ENCODE results near the gene UBE2O. TPM values are rescaled to one million over a fixed set of nuclear protein-coding genes. Genes with fewer than 3 reads are reported as not detected.

The UBE2O gene
- total RNA-seq, 2 experiments from 2014 or later: 43.4 to 79.6 TPM

DNA sequence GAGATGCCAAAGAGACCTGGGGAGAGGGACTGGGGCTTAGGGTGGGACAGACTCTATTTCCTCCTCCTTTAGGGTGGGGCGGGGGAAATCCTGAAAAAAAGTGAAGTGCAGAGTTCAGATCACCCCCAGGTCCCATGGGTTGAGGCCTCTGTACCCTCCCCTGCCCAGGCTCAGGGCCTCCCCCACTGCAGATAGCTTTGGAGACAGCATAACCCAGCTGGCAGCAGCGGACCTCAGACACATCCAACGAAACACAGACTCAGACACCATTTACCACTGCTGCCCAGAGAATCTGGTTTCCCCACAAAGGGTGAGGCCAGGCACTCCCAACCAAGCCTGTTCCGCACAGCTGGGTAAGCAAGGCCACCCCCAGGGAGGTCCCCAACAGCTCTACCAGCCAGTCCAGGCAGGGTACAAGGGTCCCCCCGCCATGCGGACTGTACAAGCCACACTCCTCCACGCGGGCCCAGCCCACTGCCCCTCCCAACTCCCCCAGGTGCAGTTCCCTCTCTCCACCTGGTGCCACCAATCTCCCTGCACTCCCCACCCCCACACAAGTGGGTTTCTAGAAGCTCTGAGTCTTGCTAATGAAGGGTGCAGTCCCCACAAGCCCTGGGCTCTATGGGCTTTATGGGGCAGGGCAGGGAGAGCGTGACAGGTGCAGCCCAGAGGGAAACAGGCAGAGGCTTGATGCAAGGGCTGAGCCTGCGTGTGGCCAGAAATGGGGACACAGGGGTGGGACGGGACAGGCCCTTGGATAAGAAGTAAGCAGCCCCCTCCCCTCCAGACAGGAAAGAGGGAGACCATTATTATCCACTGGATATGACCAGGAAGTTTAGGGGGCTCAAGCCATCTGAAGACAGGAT is 39.4 kb upstream of the UBE2O start:
- intact Hi-C loops (cut with micrococcal nuclease; ENCODE audit: unreplicated experiment): loop anchor here (1.0 to 10.0 kb wide), 3 partner anchors 10 to 952 kb away; partner anchors contain the start of gene UBALD2
- Histone ChIP-seq H3K4me3 (ENCODE audit: low read depth, low read length, poor library complexity, severe bottlenecking) (peak overlapping the region; percentile 41), H3K4me2 (ENCODE audit: low read length) (peak overlapping the region; percentile 98), H3K79me2 (ENCODE audit: insufficient read depth, low read depth, low read length) (peaks cover 12% of the 10 kb centered on the region), H3K9me2 (ENCODE audit: insufficient read depth, low read length) (no peaks in the 10 kb centered on the region), H3K4me1 (ENCODE audit: insufficient read depth, low read length, poor library complexity, severe bottlenecking) (peaks cover 78% of the 10 kb centered on the region), H2AFZ (ENCODE audit: low read length) (no peak overlapping the region; the same call in 1 of the 2 replicates), H3K9me3 (ENCODE audit: low read length) (no peaks in the 10 kb centered on the region), H3K36me3 (ENCODE audit: insufficient read depth, low read length) (peaks cover 19% of the 10 kb centered on the region), H4K20me1 (ENCODE audit: insufficient read depth, low read length) (no peaks in the 10 kb centered on the region), H3K27ac (ENCODE audit: low read depth, low read length, poor library complexity, severe bottlenecking) (peak overlapping the region; percentile 83)
- POLR2A ChIA-PET: interaction anchor here (0.5 to 6.3 kb wide), 11 partner anchors 8 to 290 kb away, joined by 3 to 50 read pairs (median 5); partner anchors contain the start of genes AANAT, RHBDF2 and UBE2O
- CTCF ChIA-PET (ENCODE audit: unreplicated experiment): interaction anchor here (0.7 to 2.9 kb wide), 6 partner anchors 10 to 36 kb away, joined by 3 to 15 read pairs (median 4); no protein-coding TSS in a partner anchor
- DNase-seq (ENCODE audit: low spot score): peak; percentile 81
- BruUV-seq (replicated peaks): no TSS peak
- TF ChIP-seq EZH2phosphoT487 (IDR thresholded peaks at IDR 0.05; ENCODE audit: borderline replicate concordance, low read depth, low read length): no peak
- TF ChIP-seq, protein P1, sequence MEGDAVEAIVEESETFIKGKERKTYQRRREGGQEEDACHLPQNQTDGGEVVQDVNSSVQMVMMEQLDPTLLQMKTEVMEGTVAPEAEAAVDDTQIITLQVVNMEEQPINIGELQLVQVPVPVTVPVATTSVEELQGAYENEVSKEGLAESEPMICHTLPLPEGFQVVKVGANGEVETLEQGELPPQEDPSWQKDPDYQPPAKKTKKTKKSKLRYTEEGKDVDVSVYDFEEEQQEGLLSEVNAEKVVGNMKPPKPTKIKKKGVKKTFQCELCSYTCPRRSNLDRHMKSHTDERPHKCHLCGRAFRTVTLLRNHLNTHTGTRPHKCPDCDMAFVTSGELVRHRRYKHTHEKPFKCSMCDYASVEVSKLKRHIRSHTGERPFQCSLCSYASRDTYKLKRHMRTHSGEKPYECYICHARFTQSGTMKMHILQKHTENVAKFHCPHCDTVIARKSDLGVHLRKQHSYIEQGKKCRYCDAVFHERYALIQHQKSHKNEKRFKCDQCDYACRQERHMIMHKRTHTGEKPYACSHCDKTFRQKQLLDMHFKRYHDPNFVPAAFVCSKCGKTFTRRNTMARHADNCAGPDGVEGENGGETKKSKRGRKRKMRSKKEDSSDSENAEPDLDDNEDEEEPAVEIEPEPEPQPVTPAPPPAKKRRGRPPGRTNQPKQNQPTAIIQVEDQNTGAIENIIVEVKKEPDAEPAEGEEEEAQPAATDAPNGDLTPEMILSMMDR (conservative IDR thresholded peaks at IDR 0.05; ENCODE audit: low read length): peak; percentile 10; the same call in 1 of the 2 replicates

DNA sequence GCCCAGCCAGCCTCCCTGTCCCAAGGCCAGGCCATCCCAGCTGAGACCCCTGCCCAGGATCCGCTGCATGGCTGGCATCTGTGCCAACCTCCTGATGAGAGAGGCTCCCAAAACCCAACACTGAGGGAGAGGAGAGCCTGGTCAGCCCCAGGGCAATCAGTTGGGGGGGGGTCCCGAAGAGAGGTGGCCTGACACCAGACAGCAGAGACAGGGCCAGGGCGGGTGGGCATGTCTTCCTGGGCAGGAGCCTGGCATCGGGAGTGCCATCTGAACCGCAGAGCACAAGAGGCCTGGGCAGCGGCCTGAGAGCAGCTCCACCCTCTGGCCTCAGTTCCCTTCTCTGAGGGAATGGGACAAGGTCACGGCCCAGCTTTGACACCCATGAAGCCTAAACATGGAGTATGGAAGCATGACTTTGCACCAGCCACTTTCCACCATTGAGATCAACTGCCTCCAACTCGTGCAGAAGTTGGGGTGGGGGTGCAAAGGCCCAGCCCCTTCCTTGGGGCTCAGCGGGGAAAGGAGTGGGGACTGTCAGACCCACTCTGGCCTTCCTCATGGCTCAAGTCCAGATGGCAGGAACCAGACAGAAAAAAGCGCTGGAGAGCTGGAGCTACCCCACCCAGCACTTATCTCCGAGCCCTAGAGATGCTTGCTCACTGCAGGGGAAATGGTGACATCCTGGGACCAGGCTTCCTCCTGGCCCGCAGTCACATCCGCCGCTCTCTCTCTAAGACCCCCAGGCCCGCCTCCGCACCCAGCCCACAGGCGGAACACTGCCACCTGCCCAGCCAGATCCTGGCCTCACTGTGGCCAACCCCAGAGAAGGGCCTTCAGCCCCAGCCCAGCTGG is 38.5 kb upstream of the UBE2O start:
- H2AFZ ChIP-seq (ENCODE audit: low read length): no peak overlapping the region; the same call in 1 of the 2 replicates
- H3K9me2 ChIP-seq (ENCODE audit: insufficient read depth, low read length): no peaks in the 10 kb centered on the region
- ChIA-PET CTCF (ENCODE audit: unreplicated experiment) (interaction anchor here (1.1 to 2.9 kb wide), 5 partner anchors 8 to 25 kb away, joined by 3 to 15 read pairs (median 4); no protein-coding TSS in a partner anchor), POLR2A (interaction anchor here (0.5 to 6.3 kb wide), 6 partner anchors 8 to 227 kb away, joined by 3 to 50 read pairs (median 7); partner anchors contain the start of gene RHBDF2)
- peaks cover 18% of the 10 kb centered on the region for H3K36me3 ChIP-seq (ENCODE audit: insufficient read depth, low read length)
- no peaks in the 10 kb centered on the region for H4K20me1 ChIP-seq (ENCODE audit: insufficient read depth, low read length)
- DNase-seq (ENCODE audit: low spot score): peak; percentile 83
- no peaks in the 10 kb centered on the region for H3K9me3 ChIP-seq (ENCODE audit: low read length)
- peak overlapping the region; percentile 83 for H3K27ac ChIP-seq (ENCODE audit: low read depth, low read length, poor library complexity, severe bottlenecking)
- TF ChIP-seq, protein P1 (conservative IDR thresholded peaks at IDR 0.05; ENCODE audit: low read length): 0 out of 2 replicates have a peak, but pooled peaks have one; percentile 31
- TF ChIP-seq EZH2phosphoT487 (IDR thresholded peaks at IDR 0.05; ENCODE audit: borderline replicate concordance, low read depth, low read length): no peak
- intact Hi-C loops (cut with micrococcal nuclease; ENCODE audit: unreplicated experiment): loop anchor here (1.0 to 10.0 kb wide), 3 partner anchors 9 to 953 kb away; partner anchors contain the start of gene UBALD2
- peak overlapping the region; percentile 98 for H3K4me2 ChIP-seq (ENCODE audit: low read length)
- no TSS peak for BruUV-seq (replicated peaks)
- peaks cover 6% of the 10 kb centered on the region; the same call in 1 of the 2 replicates for H3K79me2 ChIP-seq (ENCODE audit: insufficient read depth, low read depth, low read length)
- peaks cover 75% of the 10 kb centered on the region for H3K4me1 ChIP-seq (ENCODE audit: insufficient read depth, low read length, poor library complexity, severe bottlenecking)
- peak overlapping the region; percentile 41 for H3K4me3 ChIP-seq (ENCODE audit: low read depth, low read length, poor library complexity, severe bottlenecking)
